Measurements from ENCODE around the gene EIF4G3. TPM values are rescaled to one million over a fixed set of nuclear protein-coding genes. Genes with fewer than 3 reads are reported as not detected.

Gene EIF4G3
- total and polyA plus RNA-seq, 10 donors, result 14.3 to 97.3 (median 64.1) TPM

- Histone ChIP-seq H3K36me3 (peaks cover 0 to 24% (median 0%) of the 10 kb centered on the region in 6 donors), H3K4me1 (peaks cover 0 to 49% (median 1%) of the 10 kb centered on the region in 6 donors), H3K4me3 (no peak overlapping the region), H3K9me3 (no peaks in the 10 kb centered on the region), H3K27me3 (replicated peaks in 1 of 7) (no peaks in the 10 kb centered on the region), H3K27ac (no peak overlapping the region)
- DNase-seq, result no peak
- TF ChIP-seq CTCF (IDR thresholded peaks at IDR 0.05 in 8 of 11, conservative IDR thresholded peaks at IDR 0.05 in 3 of 11) (no peak), POLR2AphosphoS5 (IDR thresholded peaks at IDR 0.05) (no peak)
- intact Hi-C loops (cut with DNase I; ENCODE audit: low total_unique reads), result no loop called here
These were observed 177.9 kb downstream of the EIF4G3 start for GRCh38 chr1:20998826-20999225.

DNA sequence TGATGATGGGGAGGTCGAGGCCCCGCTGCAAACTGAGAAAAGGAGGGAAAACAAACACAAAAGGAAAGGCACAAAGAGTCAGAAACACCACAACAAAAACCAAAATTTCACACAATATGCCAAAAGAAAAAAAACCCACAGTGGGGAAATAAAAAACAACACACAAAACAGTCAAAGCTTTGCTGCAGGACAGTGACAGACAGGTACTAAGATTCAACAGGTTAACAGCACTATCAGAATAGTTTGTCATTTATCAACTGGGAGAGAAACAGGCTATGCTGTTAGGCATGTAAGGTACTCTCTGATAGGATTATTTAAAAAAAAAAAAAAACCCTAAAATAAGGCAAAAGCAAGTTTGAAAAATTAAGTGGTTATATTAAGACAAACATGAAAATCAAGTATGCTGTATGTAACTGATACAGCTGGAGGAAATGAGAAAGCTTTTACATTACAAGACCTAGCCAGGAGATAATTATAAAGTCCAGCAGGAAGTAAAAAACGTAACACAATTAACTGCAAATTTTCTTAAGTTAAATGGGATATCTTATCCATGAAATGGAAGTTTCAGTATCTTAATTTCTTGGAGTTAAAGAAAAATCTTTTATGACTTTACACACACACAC, 179.0 kb downstream of the EIF4G3 start:
- Histone ChIP-seq H3K4me1 (peaks cover 0 to 60% (median 7%) of the 10 kb centered on the region in 6 donors), H3K4me3 (no peak overlapping the region), H3K27me3 (replicated peaks in 1 of 7) (no peaks in the 10 kb centered on the region), H3K9me3 (no peaks in the 10 kb centered on the region), H3K36me3 (peaks cover 0 to 24% (median 0%) of the 10 kb centered on the region in 6 donors), H3K27ac (no peak overlapping the region)
- no peak for TF ChIP-seq POLR2A (IDR thresholded peaks at IDR 0.05)
- TF ChIP-seq CTCF (IDR thresholded peaks at IDR 0.05 in 8 of 11, conservative IDR thresholded peaks at IDR 0.05 in 3 of 11), result no peak
- TF ChIP-seq POLR2AphosphoS5 (IDR thresholded peaks at IDR 0.05), result no peak
- WGBS, 5 donors, result 65 to 77% (median 67%) methylated on average over 3 of the region's 3 CpGs
- intact Hi-C loops (cut with DNase I; ENCODE audit: low total_unique reads), result no loop called here
- no peak for DNase-seq

DNA sequence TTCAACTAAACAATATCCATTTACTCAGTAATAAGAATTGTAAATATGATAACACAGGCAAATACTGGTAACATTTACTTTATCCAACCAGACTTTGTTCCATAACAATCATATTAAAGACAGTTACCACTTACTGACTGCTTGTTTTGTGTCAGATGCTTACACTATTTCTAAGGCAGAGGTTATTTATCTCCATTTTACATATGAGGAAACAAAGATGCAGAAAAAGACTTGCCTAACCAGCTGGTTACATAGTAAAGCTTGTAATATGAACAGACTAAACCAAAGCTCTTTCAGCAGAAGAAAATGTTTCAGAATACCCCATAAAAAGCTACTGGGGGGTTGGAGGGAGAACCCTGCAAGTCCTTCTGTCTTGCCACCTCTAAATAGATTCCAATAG, 180.1 kb downstream of the EIF4G3 start:
- intact Hi-C loops (cut with DNase I; ENCODE audit: low total_unique reads), result no loop called here
- DNase-seq, result no peak
- H3K4me1 ChIP-seq, result peaks cover 0 to 72% (median 17%) of the 10 kb centered on the region in 6 donors
- peaks cover 0 to 13% (median 0%) of the 10 kb centered on the region in 6 donors for H3K36me3 ChIP-seq
- H3K9me3 ChIP-seq, result no peaks in the 10 kb centered on the region
- H3K27me3 ChIP-seq (replicated peaks in 1 of 7), result no peaks in the 10 kb centered on the region
- no peak overlapping the region for H3K4me3 ChIP-seq
- TF ChIP-seq CTCF (IDR thresholded peaks at IDR 0.05 in 8 of 11, conservative IDR thresholded peaks at IDR 0.05 in 3 of 11), result no peak
- TF ChIP-seq POLR2A (IDR thresholded peaks at IDR 0.05), result no peak
- TF ChIP-seq POLR2AphosphoS5 (IDR thresholded peaks at IDR 0.05), result no peak
- no peak overlapping the region for H3K27ac ChIP-seq

GRCh38 chr1:20993716-20994575, 182.8 kb downstream of the EIF4G3 start:
- no peaks in the 10 kb centered on the region for H3K9me3 ChIP-seq
- no peak overlapping the region for H3K27ac ChIP-seq
- no peaks in the 10 kb centered on the region for H3K27me3 ChIP-seq (replicated peaks in 1 of 7)
- intact Hi-C loops (cut with DNase I; ENCODE audit: low total_unique reads), result no loop called here
- peaks cover 0 to 52% (median 17%) of the 10 kb centered on the region in 6 donors for H3K4me1 ChIP-seq
- WGBS, 5 donors, result 82 to 90% (median 84%) methylated on average over 5 of the region's 5 CpGs
- DNase-seq, result no peak
- TF ChIP-seq POLR2AphosphoS5 (IDR thresholded peaks at IDR 0.05), result no peak
- TF ChIP-seq CTCF (IDR thresholded peaks at IDR 0.05 in 8 of 11, conservative IDR thresholded peaks at IDR 0.05 in 3 of 11), result no peak
- no peak for TF ChIP-seq POLR2A (IDR thresholded peaks at IDR 0.05)
- no peak overlapping the region for H3K4me3 ChIP-seq
- peaks cover 0 to 13% (median 2%) of the 10 kb centered on the region in 6 donors for H3K36me3 ChIP-seq

Data from spleen (tissue), 11 donors.